ENCODE results near the gene CEP72.

Gene CEP72

GRCh38 chr5:661891-662750 lies 50.0 kb downstream of the CEP72 start (continued):
- TF ChIP-seq BACH2 (CRISPR knock-in tag; IDR thresholded peaks at IDR 0.05; ENCODE audit: borderline replicate concordance) (no peak), TCF4 (CRISPR knock-in tag; IDR thresholded peaks at IDR 0.05; ENCODE audit: borderline replicate concordance) (no peak), ZNF8 (CRISPR knock-in tag; IDR thresholded peaks at IDR 0.05) (no peak), OSR1 (CRISPR knock-in tag; IDR thresholded peaks at IDR 0.05) (no peak), ESRRG (CRISPR knock-in tag; IDR thresholded peaks at IDR 0.05) (no peak)

- no peak for ATAC-seq
These were observed 50.8 kb downstream of the CEP72 start for GRCh38 chr5:662751-663435.

More at GRCh38 chr5:662751-663435, 50.8 kb downstream of the CEP72 start:
- TF ChIP-seq CREB5 (CRISPR knock-in tag; IDR thresholded peaks at IDR 0.05; ENCODE audit: low read depth) (no peak), RARB (CRISPR knock-in tag; IDR thresholded peaks at IDR 0.05) (no peak), ZFP3 (CRISPR knock-in tag; IDR thresholded peaks at IDR 0.05) (no peak), TOX (CRISPR knock-in tag; IDR thresholded peaks at IDR 0.05; ENCODE audit: borderline replicate concordance) (no peak), ZNF565 (CRISPR knock-in tag; conservative IDR thresholded peaks at IDR 0.05; ENCODE audit: low read depth) (no peak), PATZ1 (CRISPR knock-in tag; IDR thresholded peaks at IDR 0.05; ENCODE audit: borderline replicate concordance) (no peak), PPARA (CRISPR knock-in tag; IDR thresholded peaks at IDR 0.05; ENCODE audit: borderline replicate concordance) (no peak), CSRNP3 (CRISPR knock-in tag; IDR thresholded peaks at IDR 0.05) (no peak), TCF4 (CRISPR knock-in tag; IDR thresholded peaks at IDR 0.05; ENCODE audit: borderline replicate concordance) (no peak), TSHZ2 (CRISPR knock-in tag; IDR thresholded peaks at IDR 0.05) (no peak), BACH2 (CRISPR knock-in tag; IDR thresholded peaks at IDR 0.05; ENCODE audit: borderline replicate concordance) (no peak)

All from SK-N-SH treated with all-trans-retinoic acid at 6 μM for 48 hours (cell line).